ENCODE measurements around the gene LEMD2. TPM values are rescaled to one million over a fixed set of nuclear protein-coding genes. Genes with fewer than 3 reads are reported as not detected.

Gene LEMD2
- total RNA-seq, 1 experiment from 2014 or later = 65.9 TPM

GRCh38 chr6:33757906-33758305 lies 31.0 kb downstream of the LEMD2 start:
- Histone ChIP-seq H3K9me2 (ENCODE audit: insufficient read depth) (no peaks in the 10 kb centered on the region), H3F3A (ENCODE audit: insufficient read depth, low read depth) (peaks cover 9% of the 10 kb centered on the region; the same call in 1 of the 2 replicates), H3K27ac (no peak overlapping the region), H2AFZ (no peak overlapping the region), H4K20me1 (ENCODE audit: insufficient read depth) (no peaks in the 10 kb centered on the region), H3K9me3 (ENCODE audit: insufficient read depth, low read depth) (no peaks in the 10 kb centered on the region), H3K4me1 (replicated peaks; ENCODE audit: insufficient read depth) (peaks cover 30% of the 10 kb centered on the region), H3K79me2 (ENCODE audit: low read depth) (no peaks in the 10 kb centered on the region), H3K4me2 (no peak overlapping the region), H3K4me3 (no peak overlapping the region), H3K36me3 (ENCODE audit: low read depth) (no peaks in the 10 kb centered on the region), H3K27me3 (ENCODE audit: insufficient read depth, low read depth) (no peaks in the 10 kb centered on the region)
- ChIA-PET POLR2A (ENCODE audit: unreplicated experiment) (no interaction called here), CTCF (no interaction called here)
- intact Hi-C loops (cut with micrococcal nuclease; ENCODE audit: unreplicated experiment) = no loop called here
- TF ChIP-seq, protein P1, sequence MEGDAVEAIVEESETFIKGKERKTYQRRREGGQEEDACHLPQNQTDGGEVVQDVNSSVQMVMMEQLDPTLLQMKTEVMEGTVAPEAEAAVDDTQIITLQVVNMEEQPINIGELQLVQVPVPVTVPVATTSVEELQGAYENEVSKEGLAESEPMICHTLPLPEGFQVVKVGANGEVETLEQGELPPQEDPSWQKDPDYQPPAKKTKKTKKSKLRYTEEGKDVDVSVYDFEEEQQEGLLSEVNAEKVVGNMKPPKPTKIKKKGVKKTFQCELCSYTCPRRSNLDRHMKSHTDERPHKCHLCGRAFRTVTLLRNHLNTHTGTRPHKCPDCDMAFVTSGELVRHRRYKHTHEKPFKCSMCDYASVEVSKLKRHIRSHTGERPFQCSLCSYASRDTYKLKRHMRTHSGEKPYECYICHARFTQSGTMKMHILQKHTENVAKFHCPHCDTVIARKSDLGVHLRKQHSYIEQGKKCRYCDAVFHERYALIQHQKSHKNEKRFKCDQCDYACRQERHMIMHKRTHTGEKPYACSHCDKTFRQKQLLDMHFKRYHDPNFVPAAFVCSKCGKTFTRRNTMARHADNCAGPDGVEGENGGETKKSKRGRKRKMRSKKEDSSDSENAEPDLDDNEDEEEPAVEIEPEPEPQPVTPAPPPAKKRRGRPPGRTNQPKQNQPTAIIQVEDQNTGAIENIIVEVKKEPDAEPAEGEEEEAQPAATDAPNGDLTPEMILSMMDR (conservative IDR thresholded peaks at IDR 0.05) = no peak
- no peak for TF ChIP-seq EZH2 (IDR thresholded peaks at IDR 0.05; ENCODE audit: low read depth)
- no TSS peak for BruUV-seq (replicated peaks)
- no peak for DNase-seq

DNA sequence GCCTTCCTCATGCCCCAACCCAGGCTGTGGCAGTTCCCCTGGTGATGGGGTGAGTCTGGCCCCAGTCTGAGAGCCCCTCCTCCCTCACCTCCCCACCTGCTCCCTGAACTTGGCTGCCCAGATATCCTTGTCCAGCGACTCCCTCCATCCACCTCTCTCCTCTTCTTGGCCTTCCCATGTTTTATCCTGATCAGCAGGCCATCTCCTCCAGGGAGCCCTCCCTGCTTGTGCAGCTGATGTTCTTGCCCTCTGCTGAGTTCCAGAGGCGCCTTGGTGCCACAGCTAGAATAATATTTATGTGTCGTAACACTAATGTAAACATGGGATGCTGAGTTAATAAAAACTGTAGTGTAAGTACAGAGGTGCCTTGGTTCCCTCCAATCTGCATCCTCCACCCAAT lies 31.8 kb downstream of the LEMD2 start:
- POLR2A ChIA-PET (ENCODE audit: unreplicated experiment) = no interaction called here

DNA sequence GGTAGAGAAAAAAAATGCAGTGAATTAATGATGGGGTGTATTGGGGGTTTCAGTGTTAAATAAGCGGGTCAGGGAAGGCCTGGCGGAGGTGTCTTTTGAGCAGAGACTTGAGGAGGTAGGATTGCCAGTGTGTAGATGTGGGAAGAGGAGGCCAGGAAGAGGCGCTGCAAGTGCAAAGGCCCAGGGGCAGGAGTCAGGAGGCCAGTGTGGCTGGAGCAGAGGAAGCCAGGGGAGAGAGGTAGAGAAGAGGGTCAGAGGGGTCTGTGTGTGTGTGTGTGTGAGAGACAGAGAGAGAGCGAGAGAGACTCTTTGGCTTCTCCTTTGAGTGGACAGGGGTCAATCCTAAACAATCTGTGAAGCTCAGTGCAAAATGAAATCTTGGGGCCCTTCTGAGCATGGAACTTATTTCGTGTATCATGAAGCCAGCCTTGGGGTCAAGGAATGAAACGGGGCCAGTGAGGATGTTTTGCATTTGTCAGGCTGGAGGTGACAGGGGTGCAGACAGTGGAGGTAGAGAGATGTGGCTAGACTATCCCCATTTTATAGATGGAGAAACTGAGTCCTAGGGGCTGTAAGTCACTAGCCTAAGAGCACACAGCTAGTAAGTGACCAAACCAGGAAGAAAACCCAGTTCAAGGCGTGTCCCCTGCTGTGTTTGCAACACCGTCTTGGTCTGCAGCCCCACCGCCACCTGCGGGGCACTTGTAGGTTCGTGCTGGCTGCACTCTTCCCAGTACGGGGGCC lies 32.5 kb downstream of the LEMD2 start:
- no peaks in the 10 kb centered on the region for H3K79me2 ChIP-seq (ENCODE audit: low read depth)
- DNase-seq = no peak
- no peak overlapping the region for H3K27ac ChIP-seq
- intact Hi-C loops (cut with micrococcal nuclease; ENCODE audit: unreplicated experiment) = no loop called here
- CTCF ChIA-PET = no interaction called here
- TF ChIP-seq, protein P1 (conservative IDR thresholded peaks at IDR 0.05) = no peak
- TF ChIP-seq EZH2 (IDR thresholded peaks at IDR 0.05; ENCODE audit: low read depth) = no peak
- BruUV-seq (replicated peaks) = no TSS peak
- peaks cover 9% of the 10 kb centered on the region; the same call in 1 of the 2 replicates for H3F3A ChIP-seq (ENCODE audit: insufficient read depth, low read depth)
- no peaks in the 10 kb centered on the region for H3K27me3 ChIP-seq (ENCODE audit: insufficient read depth, low read depth)
- H3K9me3 ChIP-seq (ENCODE audit: insufficient read depth, low read depth) = no peaks in the 10 kb centered on the region
- H4K20me1 ChIP-seq (ENCODE audit: insufficient read depth) = no peaks in the 10 kb centered on the region
- no peaks in the 10 kb centered on the region for H3K36me3 ChIP-seq (ENCODE audit: low read depth)
- no peak overlapping the region for H2AFZ ChIP-seq
- H3K9me2 ChIP-seq (ENCODE audit: insufficient read depth) = no peaks in the 10 kb centered on the region
- H3K4me2 ChIP-seq = no peak overlapping the region
- POLR2A ChIA-PET (ENCODE audit: unreplicated experiment) = no interaction called here
- no peak overlapping the region for H3K4me3 ChIP-seq
- peaks cover 39% of the 10 kb centered on the region for H3K4me1 ChIP-seq (replicated peaks; ENCODE audit: insufficient read depth)

More for the DNA sequence above, 31.8 kb downstream of the LEMD2 start:
- H3K36me3 ChIP-seq (ENCODE audit: low read depth) = no peaks in the 10 kb centered on the region
- H4K20me1 ChIP-seq (ENCODE audit: insufficient read depth) = no peaks in the 10 kb centered on the region
- no peaks in the 10 kb centered on the region for H3K79me2 ChIP-seq (ENCODE audit: low read depth)
- no peak overlapping the region for H3K4me2 ChIP-seq
- no peak overlapping the region for H3K27ac ChIP-seq
- CTCF ChIA-PET = no interaction called here
- no peaks in the 10 kb centered on the region for H3K9me3 ChIP-seq (ENCODE audit: insufficient read depth, low read depth)
- no peaks in the 10 kb centered on the region for H3K27me3 ChIP-seq (ENCODE audit: insufficient read depth, low read depth)
- TF ChIP-seq, protein P1 (conservative IDR thresholded peaks at IDR 0.05) = no peak
- no peak for TF ChIP-seq EZH2 (IDR thresholded peaks at IDR 0.05; ENCODE audit: low read depth)
- no peak overlapping the region for H2AFZ ChIP-seq
- DNase-seq = no peak
- H3F3A ChIP-seq (ENCODE audit: insufficient read depth, low read depth) = peaks cover 9% of the 10 kb centered on the region; the same call in 1 of the 2 replicates
- BruUV-seq (replicated peaks) = no TSS peak
- peaks cover 37% of the 10 kb centered on the region for H3K4me1 ChIP-seq (replicated peaks; ENCODE audit: insufficient read depth)
- intact Hi-C loops (cut with micrococcal nuclease; ENCODE audit: unreplicated experiment) = no loop called here
- no peaks in the 10 kb centered on the region for H3K9me2 ChIP-seq (ENCODE audit: insufficient read depth)
- H3K4me3 ChIP-seq = no peak overlapping the region

Measured in PC-9 (cell line).